Upper lobe of left lung (tissue), 6 donors: ENCODE data around the gene TDP2. TPM values are rescaled to one million over a fixed set of nuclear protein-coding genes. Genes with fewer than 3 reads are reported as not detected.
"Not testable (repeated sequence)": the region's sequence is repeated elsewhere in the genome, so short reads cannot be mapped to it uniquely, and the experiment has no call there.

ENCODE experiments used
- ATAC-seq, 2 donors: fragments of 200-7000 bp; cut with Tn5 transposase; one replicate each; pipeline ENCODE4 v1.9.1; 2022; ENCODE audit warnings: mild to moderate bottlenecking in 2 of 2, moderate library complexity in 2 of 2; ENCODE audit not compliant: low FRiP score in 2 of 2
- DNase-seq, 2 donors: peaks; one replicate each; pipeline ENCODE4 v3.0.0-alpha.2; 2019 to 2020
- H3K27ac ChIP-seq, 4 donors: fragments of 200-600 bp; sonication (generic); one replicate each; pipeline ENCODE4 v1.5.1; 2016 to 2019
- H3K27me3 ChIP-seq, 4 donors: fragments of 200-600 bp; sonication (generic); one replicate each; pipeline ENCODE4 v1.5.1; 2017 to 2019
- H3K36me3 ChIP-seq, 4 donors: fragments of 200-600 bp; sonication (generic); one replicate each; pipeline ENCODE4 v1.5.1; 2016 to 2019
- H3K4me1 ChIP-seq, 4 donors: fragments of 200-600 bp; sonication (generic); one replicate each; pipeline ENCODE4 v1.5.1; 2018 to 2019
- H3K4me3 ChIP-seq, 4 donors: fragments of 200-600 bp; sonication (generic); one replicate each; pipeline ENCODE4 v1.5.1; 2017 to 2019; ENCODE audit warnings: mild to moderate bottlenecking in 2 of 4, moderate library complexity in 1 of 4
- H3K9me3 ChIP-seq, 4 donors: fragments of 200-600 bp; sonication (generic); one replicate each; pipeline ENCODE4 v1.5.1; 2018 to 2019
- CTCF ChIP-seq, 6 experiments: fragments of 450-650 bp in 4 of 6; fragments of 200-600 bp in 2 of 6; sonication (generic) in 2 of 6; IDR thresholded peaks; one replicate each; pipeline ENCODE4 v1.5.1; 2016 to 2019; ENCODE audit warnings: antibody characterized with exemption in 6 of 6
- EP300 ChIP-seq, 4 donors: sonication (generic); formaldehyde crosslinking; IDR thresholded peaks; one replicate each; pipeline ENCODE4 v1.5.1; 2017; ENCODE audit warnings: antibody characterized with exemption in 4 of 4, control low read depth in 2 of 4
- POLR2A ChIP-seq, 4 donors: fragments of 450-650 bp; IDR thresholded peaks; one replicate each; pipeline ENCODE4 v1.5.1; 2016 to 2017; ENCODE audit warnings: antibody characterized with exemption in 4 of 4, mild to moderate bottlenecking in 2 of 4
- POLR2AphosphoS5 ChIP-seq, 2 donors: sonication (generic); formaldehyde crosslinking; IDR thresholded peaks; one replicate each; pipeline ENCODE4 v1.5.1; 2017; ENCODE audit warnings: antibody characterized with exemption in 2 of 2
- WGBS, 2 donors: methylation state at CpG; one replicate each; pipeline ENCODE4 v1.1.5; 2017 to 2018; 5-methylcytosine and 5-hydroxymethylcytosine counted together
- total RNA-seq, 6 donors: library from RNA; depleted of rRNA in 4 of 6; stranded (reverse); fragments of >200 nt in 4 of 6; gene quantifications; one replicate each; pipeline versions ENCODE4 v1.1.0 to v1.2.1, GENCODE V29; 2016 to 2021
- donor health status: DM: no; HTN: no; CAD: no; lungs with moderate emphysema.
- donor health status: DM: no; HTN: yes; CAD: no; lungs with severe emphysema.

TDP2 gene
- total RNA-seq, 6 donors from 2014 or later: 33.8 to 101 (median 37.0) TPM

GRCh38 chr6:24664046-24664987 lies 2.4 kb downstream of the TDP2 start:
- Histone ChIP-seq H3K27ac (peak overlapping the region in 2 of 4 donors; percentile 19 to 60), H3K4me1 (peaks cover 25 to 50% (median 29%) of the 10 kb centered on the region in 4 donors), H3K4me3 (peak overlapping the region in 1 of 4 donors; percentile 75), H3K9me3 (no peaks in the 10 kb centered on the region), H3K27me3 (no peaks in the 10 kb centered on the region), H3K36me3 (peaks cover 0 to 14% (median 7%) of the 10 kb centered on the region in 4 donors)
- no peak for TF ChIP-seq POLR2A (IDR thresholded peaks at IDR 0.05)
- TF ChIP-seq EP300 (IDR thresholded peaks at IDR 0.05): no peak
- TF ChIP-seq CTCF (IDR thresholded peaks at IDR 0.05): no peak
- TF ChIP-seq POLR2AphosphoS5 (IDR thresholded peaks at IDR 0.05): no peak
- 93 to 94% methylated on average over 7 of the region's 7 CpGs for WGBS, 2 donors
- DNase-seq (no peak), ATAC-seq (no peak)

GRCh38 chr6:24663189-24663588 lies 3.5 kb downstream of the TDP2 start:
- H3K27me3 ChIP-seq: no peaks in the 10 kb centered on the region
- peaks cover 25 to 47% (median 32%) of the 10 kb centered on the region in 4 donors for H3K4me1 ChIP-seq
- peaks cover 0 to 16% (median 7%) of the 10 kb centered on the region in 4 donors for H3K36me3 ChIP-seq
- no peak overlapping the region for H3K27ac ChIP-seq
- ATAC-seq: no peak
- no peak for DNase-seq
- no peaks in the 10 kb centered on the region for H3K9me3 ChIP-seq
- 95 to 100% methylated on average over 1 of the region's 1 CpG for WGBS, 2 donors
- TF ChIP-seq EP300 (IDR thresholded peaks at IDR 0.05) (no peak), CTCF (IDR thresholded peaks at IDR 0.05) (no peak), POLR2A (IDR thresholded peaks at IDR 0.05) (no peak), POLR2AphosphoS5 (IDR thresholded peaks at IDR 0.05) (no peak)
- no peak overlapping the region for H3K4me3 ChIP-seq

GRCh38 chr6:24662236-24662635 lies 4.5 kb downstream of the TDP2 start:
- H3K27me3 ChIP-seq: no peaks in the 10 kb centered on the region
- 92 to 96% methylated on average over 10 of the region's 10 CpGs for WGBS, 2 donors
- H3K27ac ChIP-seq: no peak overlapping the region
- DNase-seq: no peak
- H3K36me3 ChIP-seq: peaks cover 0 to 23% (median 7%) of the 10 kb centered on the region in 4 donors
- no peaks in the 10 kb centered on the region for H3K9me3 ChIP-seq
- no peak overlapping the region for H3K4me3 ChIP-seq
- no peak for ATAC-seq
- TF ChIP-seq POLR2A (IDR thresholded peaks at IDR 0.05) (no peak), CTCF (IDR thresholded peaks at IDR 0.05) (no peak), POLR2AphosphoS5 (IDR thresholded peaks at IDR 0.05) (no peak), EP300 (IDR thresholded peaks at IDR 0.05) (no peak)
- peaks cover 18 to 38% (median 24%) of the 10 kb centered on the region in 4 donors for H3K4me1 ChIP-seq

GRCh38 chr6:24661759-24662158 lies 4.9 kb downstream of the TDP2 start:
- not testable (repeated sequence) for H3K4me3 ChIP-seq, DNase-seq, H3K27me3 ChIP-seq, H3K27ac ChIP-seq, H3K9me3 ChIP-seq, ATAC-seq
- Histone ChIP-seq H3K36me3 (peaks cover 0 to 23% (median 7%) of the 10 kb centered on the region in 4 donors), H3K4me1 (peaks cover 18 to 38% (median 24%) of the 10 kb centered on the region in 4 donors)
- WGBS, 2 donors: 81 to 95% methylated on average over 5 of the region's 5 CpGs

GRCh38 chr6:24660105-24660504 lies 6.6 kb downstream of the TDP2 start:
- Histone ChIP-seq H3K9me3 (no peaks in the 10 kb centered on the region), H3K36me3 (peaks cover 0 to 30% (median 7%) of the 10 kb centered on the region in 4 donors), H3K27ac (peak overlapping the region in 2 of 4 donors; percentile 75 to 76), H3K4me3 (no peak overlapping the region), H3K4me1 (peaks cover 8 to 31% (median 18%) of the 10 kb centered on the region in 4 donors), H3K27me3 (no peaks in the 10 kb centered on the region)
- no peak for DNase-seq
- no peak for ATAC-seq
- 82 to 89% methylated on average over 2 of the region's 2 CpGs for WGBS, 2 donors
- TF ChIP-seq CTCF (IDR thresholded peaks at IDR 0.05): no peak
- TF ChIP-seq POLR2A (IDR thresholded peaks at IDR 0.05): no peak
- TF ChIP-seq POLR2AphosphoS5 (IDR thresholded peaks at IDR 0.05): no peak
- TF ChIP-seq EP300 (IDR thresholded peaks at IDR 0.05): no peak
